GM18508 (cell line): Measurements from ENCODE around the gene DROSHA.
"Not testable (repeated sequence)": the region's sequence is repeated elsewhere in the genome, so short reads cannot be mapped to it uniquely, and the experiment has no call there.

Experiments
- ATAC-seq: cut with Tn5 transposase; IDR thresholded peaks from one replicate; pipeline ENCODE4 v1.9.1; 2021; ENCODE audit warnings: moderate number of reproducible peaks; ENCODE audit not compliant: insufficient read depth, unreplicated experiment

The DROSHA gene

GRCh38 chr5:31390256-31390655 is 141.6 kb downstream of the DROSHA start:
- no peak for ATAC-seq

GRCh38 chr5:31385774-31386537 is 145.9 kb downstream of the DROSHA start:
- ATAC-seq, result no peak

GRCh38 chr5:31383734-31384133 is 148.2 kb downstream of the DROSHA start:
- no peak for ATAC-seq

- ATAC-seq, result no peak
These were observed 149.6 kb downstream of the DROSHA start for GRCh38 chr5:31382051-31382878.

GRCh38 chr5:31381299-31381698 is 150.6 kb downstream of the DROSHA start:
- no peak for ATAC-seq

GRCh38 chr5:31380049-31380448 is 151.8 kb downstream of the DROSHA start:
- no peak for ATAC-seq

GRCh38 chr5:31378838-31379237 is 153.1 kb downstream of the DROSHA start:
- ATAC-seq, result no peak

- ATAC-seq, result no peak
These were observed 153.8 kb downstream of the DROSHA start for GRCh38 chr5:31378136-31378535.

GRCh38 chr5:31377274-31377946 is 154.5 kb downstream of the DROSHA start:
- no peak for ATAC-seq

GRCh38 chr5:31375999-31376720 is 155.7 kb downstream of the DROSHA start:
- no peak for ATAC-seq

GRCh38 chr5:31372124-31372523 is 159.8 kb downstream of the DROSHA start:
- ATAC-seq, result no peak

GRCh38 chr5:31366941-31367340 is 165.0 kb downstream of the DROSHA start:
- no peak for ATAC-seq

GRCh38 chr5:31365776-31366175 is 166.1 kb downstream of the DROSHA start:
- no peak for ATAC-seq

GRCh38 chr5:31364881-31365636 is 166.8 kb downstream of the DROSHA start:
- no peak for ATAC-seq

- no peak for ATAC-seq
These were observed 168.8 kb downstream of the DROSHA start for GRCh38 chr5:31362931-31363568.

GRCh38 chr5:31362529-31362900 is 169.4 kb downstream of the DROSHA start:
- no peak for ATAC-seq

GRCh38 chr5:31361704-31362528 is 170.0 kb downstream of the DROSHA start:
- not testable (repeated sequence) for ATAC-seq

- no peak for ATAC-seq
These were observed 170.7 kb downstream of the DROSHA start for GRCh38 chr5:31361234-31361633.
